Measurements from ENCODE around the gene ALKBH5. TPM values are rescaled to one million over a fixed set of nuclear protein-coding genes. Genes with fewer than 3 reads are reported as not detected.

Gene ALKBH5
- total RNA-seq, 4 donors from 2014 or later, result 66.5 to 136 (median 98.5) TPM

DNA sequence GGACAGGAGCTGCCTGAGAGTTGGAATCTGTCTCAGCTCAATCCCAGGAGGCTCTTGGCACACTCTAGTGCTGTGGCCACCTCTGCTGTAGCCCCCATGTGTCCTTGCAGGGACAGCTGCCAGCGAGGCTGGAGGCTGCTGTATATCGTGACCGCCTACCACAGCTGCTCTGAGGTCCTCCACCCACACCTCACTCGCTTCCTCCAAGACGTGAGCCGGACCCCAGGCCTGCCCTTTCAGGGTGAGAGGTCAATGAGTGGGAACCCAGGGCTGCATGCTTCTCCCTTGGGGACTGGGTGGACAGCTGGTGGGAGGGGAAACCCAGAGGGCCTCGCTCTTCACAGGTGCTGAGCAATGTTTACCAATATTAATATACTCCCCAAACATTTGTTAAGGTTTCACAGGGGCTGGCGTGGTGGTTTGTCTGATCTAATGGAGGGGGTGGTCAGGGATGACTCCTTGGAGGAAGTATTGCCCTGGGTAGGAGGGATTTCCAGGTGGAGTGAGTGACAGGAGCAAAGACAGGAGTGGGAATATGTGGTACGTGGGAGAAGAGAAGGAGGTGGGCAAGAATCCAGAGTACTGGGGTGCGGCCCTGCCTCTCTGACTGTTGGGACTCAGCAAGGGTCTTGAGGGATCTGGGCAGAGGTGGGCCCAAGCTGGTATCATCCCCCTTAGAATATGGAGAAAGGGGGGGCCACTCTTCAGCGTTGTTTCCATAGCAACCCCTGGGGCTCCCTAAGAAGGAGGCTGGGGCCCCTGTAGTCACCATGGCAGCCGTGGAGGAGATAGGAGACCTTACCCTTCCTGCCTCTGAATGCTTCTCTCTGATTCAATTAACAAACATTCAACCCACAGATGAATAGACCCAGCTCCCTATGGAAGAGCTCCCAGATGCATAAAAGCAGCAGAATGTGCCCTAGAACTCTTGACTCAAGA lies 22.2 kb upstream of the ALKBH5 start:
- H3K9me3 ChIP-seq, result no peaks in the 10 kb centered on the region
- intact Hi-C loops (cut with DNase I; ENCODE audit: low total_unique reads), result no loop called here

DNA sequence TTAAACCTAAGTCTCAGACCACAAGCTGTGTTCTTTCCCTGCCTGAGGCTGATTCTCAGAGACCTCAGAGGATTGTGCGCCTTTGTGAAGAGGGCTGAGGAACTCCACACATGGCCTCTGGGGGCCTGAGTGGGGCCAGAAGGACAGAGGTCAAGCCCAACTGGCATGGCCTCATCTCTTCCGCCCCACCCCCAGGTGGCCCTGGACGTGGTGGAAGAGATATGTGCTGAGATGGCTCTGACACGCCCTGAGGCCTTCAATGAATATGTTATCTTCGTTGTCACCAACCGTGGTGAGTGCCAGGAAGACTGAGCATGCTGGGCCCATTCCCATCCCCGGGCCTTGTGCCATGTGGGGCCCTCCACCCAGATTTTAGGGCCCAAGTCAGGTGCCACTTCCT lies 20.1 kb upstream of the ALKBH5 start:
- TF ChIP-seq, protein P1, sequence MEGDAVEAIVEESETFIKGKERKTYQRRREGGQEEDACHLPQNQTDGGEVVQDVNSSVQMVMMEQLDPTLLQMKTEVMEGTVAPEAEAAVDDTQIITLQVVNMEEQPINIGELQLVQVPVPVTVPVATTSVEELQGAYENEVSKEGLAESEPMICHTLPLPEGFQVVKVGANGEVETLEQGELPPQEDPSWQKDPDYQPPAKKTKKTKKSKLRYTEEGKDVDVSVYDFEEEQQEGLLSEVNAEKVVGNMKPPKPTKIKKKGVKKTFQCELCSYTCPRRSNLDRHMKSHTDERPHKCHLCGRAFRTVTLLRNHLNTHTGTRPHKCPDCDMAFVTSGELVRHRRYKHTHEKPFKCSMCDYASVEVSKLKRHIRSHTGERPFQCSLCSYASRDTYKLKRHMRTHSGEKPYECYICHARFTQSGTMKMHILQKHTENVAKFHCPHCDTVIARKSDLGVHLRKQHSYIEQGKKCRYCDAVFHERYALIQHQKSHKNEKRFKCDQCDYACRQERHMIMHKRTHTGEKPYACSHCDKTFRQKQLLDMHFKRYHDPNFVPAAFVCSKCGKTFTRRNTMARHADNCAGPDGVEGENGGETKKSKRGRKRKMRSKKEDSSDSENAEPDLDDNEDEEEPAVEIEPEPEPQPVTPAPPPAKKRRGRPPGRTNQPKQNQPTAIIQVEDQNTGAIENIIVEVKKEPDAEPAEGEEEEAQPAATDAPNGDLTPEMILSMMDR (IDR thresholded peaks at IDR 0.05), result no peak
- no peak for TF ChIP-seq POLR2A (IDR thresholded peaks at IDR 0.05)

More for the DNA sequence above, 22.2 kb upstream of the ALKBH5 start:
- DNase-seq, result no peak
- no peaks in the 10 kb centered on the region for H3K27me3 ChIP-seq
- no peaks in the 10 kb centered on the region for H3K36me3 ChIP-seq
- no peak overlapping the region for H3K27ac ChIP-seq
- no peak overlapping the region for H3K4me3 ChIP-seq
- no peak for TF ChIP-seq POLR2A (IDR thresholded peaks at IDR 0.05)
- TF ChIP-seq, protein P1 (IDR thresholded peaks at IDR 0.05), result no peak
- H3K4me1 ChIP-seq, result peaks cover 0 to 5% of the 10 kb centered on the region in 2 donors

DNA sequence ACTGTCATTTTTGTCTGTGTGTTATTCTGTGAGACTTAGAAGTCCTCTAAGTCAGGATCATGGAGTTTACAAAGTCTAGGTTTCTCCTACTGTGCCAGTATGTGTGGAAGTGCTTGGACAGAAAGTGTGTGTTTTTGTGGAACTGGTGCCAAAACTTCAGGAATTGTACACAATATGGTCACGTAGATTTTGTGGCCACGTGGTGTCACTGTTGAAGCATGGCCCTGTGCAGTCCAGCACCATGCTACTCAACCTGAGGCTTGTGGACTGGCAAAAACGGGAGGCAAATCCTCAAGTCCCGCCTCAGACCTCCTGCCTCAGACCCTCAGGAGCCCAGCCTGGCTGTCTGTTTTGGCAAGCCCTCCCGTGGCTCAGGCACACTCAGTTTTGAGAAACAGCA lies 16.7 kb upstream of the ALKBH5 start:
- no peaks in the 10 kb centered on the region for H3K4me1 ChIP-seq
- H3K9me3 ChIP-seq, result no peaks in the 10 kb centered on the region
- no peaks in the 10 kb centered on the region for H3K36me3 ChIP-seq
- H3K27me3 ChIP-seq, result no peaks in the 10 kb centered on the region
- TF ChIP-seq, protein P1 (IDR thresholded peaks at IDR 0.05), result no peak
- H3K27ac ChIP-seq, result no peak overlapping the region
- intact Hi-C loops (cut with DNase I; ENCODE audit: low total_unique reads), result no loop called here
- H3K4me3 ChIP-seq, result no peak overlapping the region
- no peak for DNase-seq

More for the DNA sequence above, 20.1 kb upstream of the ALKBH5 start:
- Histone ChIP-seq H3K4me3 (no peak overlapping the region), H3K27me3 (no peaks in the 10 kb centered on the region), H3K9me3 (no peaks in the 10 kb centered on the region), H3K36me3 (no peaks in the 10 kb centered on the region), H3K4me1 (peaks cover 0 to 3% of the 10 kb centered on the region in 2 donors), H3K27ac (no peak overlapping the region)
- no peak for DNase-seq
- intact Hi-C loops (cut with DNase I; ENCODE audit: low total_unique reads), result no loop called here

DNA sequence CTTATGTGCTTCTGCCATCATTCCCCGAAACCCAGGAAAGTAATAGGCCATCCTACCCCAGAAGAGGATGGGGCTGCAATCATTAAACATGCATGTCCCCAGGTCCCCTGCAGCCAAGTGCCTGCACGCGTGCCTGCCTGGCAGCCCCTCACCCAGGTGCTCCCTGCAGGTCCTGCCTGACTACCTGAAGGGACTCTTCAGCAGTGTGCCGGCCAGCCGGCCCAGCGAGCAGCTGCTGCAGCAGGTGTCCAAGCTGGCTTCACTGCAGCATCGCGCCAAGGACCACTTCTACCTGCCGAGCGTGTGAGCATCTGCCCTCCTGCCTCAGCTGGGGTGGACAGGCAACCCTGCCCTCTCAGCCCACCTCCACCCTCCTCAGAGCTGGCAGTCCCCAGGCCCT lies 16.2 kb upstream of the ALKBH5 start:
- no peaks in the 10 kb centered on the region for H3K9me3 ChIP-seq
- TF ChIP-seq, protein P1 (IDR thresholded peaks at IDR 0.05), result no peak
- no peak for TF ChIP-seq POLR2A (IDR thresholded peaks at IDR 0.05)
- no peak overlapping the region for H3K27ac ChIP-seq
- DNase-seq, result no peak
- no peak overlapping the region for H3K4me3 ChIP-seq
- H3K36me3 ChIP-seq, result no peaks in the 10 kb centered on the region
- no peaks in the 10 kb centered on the region for H3K27me3 ChIP-seq
- intact Hi-C loops (cut with DNase I; ENCODE audit: low total_unique reads), result no loop called here
- H3K4me1 ChIP-seq, result no peaks in the 10 kb centered on the region

DNA sequence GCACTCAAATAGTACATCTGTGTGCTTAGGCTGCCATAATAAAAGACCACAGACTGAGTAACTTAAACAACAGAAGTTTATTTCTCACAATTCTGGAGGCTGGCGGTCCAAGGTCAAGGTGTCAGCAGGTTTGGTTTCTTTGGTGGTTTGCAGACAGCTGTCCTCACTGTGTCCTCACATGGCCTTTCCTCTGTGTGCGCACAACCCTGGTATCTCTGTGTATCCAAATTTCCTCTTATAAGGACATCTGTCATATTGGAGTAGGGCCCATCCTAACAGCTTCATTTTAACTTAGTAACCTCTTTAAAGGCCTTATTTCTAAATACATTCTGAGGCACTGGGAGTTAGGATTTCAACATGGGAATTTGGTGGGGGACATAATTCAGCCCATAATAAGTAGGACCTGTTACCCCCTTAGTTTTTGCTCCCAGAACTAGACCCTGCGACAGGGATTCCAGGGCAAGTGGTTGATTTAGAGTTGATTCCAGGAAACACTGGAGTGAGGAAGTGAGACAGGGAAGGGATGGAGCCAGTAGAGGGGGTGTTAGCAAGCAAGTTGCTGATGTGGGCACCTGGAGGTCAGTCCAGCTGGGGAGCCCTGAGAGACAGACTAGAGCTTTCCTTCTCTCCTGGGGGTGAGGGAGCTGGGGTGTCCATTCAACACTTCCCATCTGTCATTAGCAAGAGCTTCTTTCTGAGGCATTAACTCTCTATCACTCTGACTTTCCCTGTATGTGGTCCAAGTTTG lies 10.9 kb upstream of the ALKBH5 start:
- TF ChIP-seq, protein P1 (IDR thresholded peaks at IDR 0.05), result no peak
- TF ChIP-seq POLR2A (IDR thresholded peaks at IDR 0.05), result no peak
- intact Hi-C loops (cut with DNase I; ENCODE audit: low total_unique reads), result no loop called here
- Histone ChIP-seq H3K27me3 (no peaks in the 10 kb centered on the region), H3K4me3 (no peak overlapping the region), H3K36me3 (no peaks in the 10 kb centered on the region), H3K4me1 (no peaks in the 10 kb centered on the region), H3K27ac (no peak overlapping the region), H3K9me3 (no peaks in the 10 kb centered on the region)
- no peak for DNase-seq
